Stimulated activated CD8-positive, alpha-beta memory T cell treated with anti-CD3 and anti-CD28 coated beads, Interleukin-7, amount 100 ng/mL, for 4 hours (primary cell): ENCODE measurements around the gene ZNF474.

ENCODE experiments used
- DNase-seq, 2 donors: peaks; one replicate each; pipeline ENCODE4 v3.0.0-alpha.2; 2020; ENCODE audit warnings: low read depth in 2 of 2

The ZNF474 gene

DNA sequence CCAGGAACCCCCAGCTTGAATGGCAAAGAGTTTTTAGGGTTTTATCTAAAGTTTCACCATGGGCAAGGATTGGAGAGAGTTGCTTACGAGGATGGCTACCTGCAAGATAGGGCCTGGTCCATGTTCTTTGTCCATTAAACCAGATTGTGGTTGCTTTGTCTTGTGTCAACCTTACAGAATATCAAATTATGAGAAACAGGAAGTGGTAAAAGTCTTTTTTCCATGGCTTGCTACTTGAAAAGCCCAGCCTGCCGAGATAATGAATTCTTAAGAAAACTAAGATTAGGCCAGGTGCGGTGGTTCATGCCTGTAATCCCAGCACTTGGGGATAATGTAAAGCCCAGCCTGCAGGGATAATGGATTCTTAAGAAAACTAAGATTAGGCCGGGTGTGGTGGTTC is 24.4 kb downstream of the ZNF474 start:
- DNase-seq = no peak

- DNase-seq = no peak
These were observed 25.1 kb downstream of the ZNF474 start for GRCh38 chr5:122154491-122154890.

DNA sequence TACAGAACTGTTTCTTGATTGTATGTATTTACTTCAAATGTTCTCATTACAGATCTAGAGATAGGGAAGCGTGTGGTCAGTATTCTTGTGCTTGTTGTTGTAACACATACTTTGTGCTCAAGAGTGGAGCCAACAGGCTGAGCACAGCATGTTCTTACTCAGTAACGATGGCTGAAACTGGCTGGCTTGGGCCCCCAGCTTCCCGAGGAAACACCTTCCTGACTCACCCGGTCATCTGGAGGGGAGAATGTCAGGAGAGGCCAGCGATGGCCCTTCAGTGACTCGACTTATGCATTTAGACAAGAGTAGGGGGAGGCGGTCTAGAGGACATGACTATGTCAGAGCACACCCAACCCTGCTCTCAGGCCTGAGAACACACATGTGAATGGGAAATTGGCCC is 25.6 kb downstream of the ZNF474 start:
- DNase-seq = no peak

- DNase-seq = no peak
These were observed 26.2 kb downstream of the ZNF474 start for GRCh38 chr5:122155546-122155945.

DNA sequence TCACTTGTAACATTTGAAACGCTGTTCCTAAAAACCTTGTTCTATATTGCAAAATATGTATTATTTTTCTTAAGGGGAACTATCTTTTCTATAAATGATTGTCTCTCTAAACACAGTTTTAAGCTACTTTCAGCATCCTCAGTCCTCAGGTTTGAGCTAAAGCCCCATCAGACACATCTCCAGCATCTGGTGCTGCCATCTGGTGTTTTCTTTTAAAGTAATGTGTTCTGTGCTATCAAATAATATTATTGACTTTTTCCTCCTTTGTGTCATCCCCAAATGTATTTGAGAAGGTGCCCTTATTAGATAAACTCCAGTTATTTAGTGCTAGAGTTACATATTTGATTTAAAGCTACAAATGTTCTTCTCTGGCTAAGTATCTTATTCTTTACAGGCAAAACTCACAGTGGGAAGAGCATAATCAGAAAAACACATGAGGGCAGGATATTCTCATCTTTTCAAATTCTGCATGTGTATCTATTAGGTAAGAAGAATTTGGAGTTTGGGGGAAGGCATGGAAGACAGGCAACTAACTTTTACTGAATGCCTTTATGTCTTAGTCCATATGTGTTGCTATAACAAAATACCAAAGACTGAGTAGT is 27.5 kb downstream of the ZNF474 start:
- no peak for DNase-seq

- DNase-seq = no peak
These were observed 32.8 kb downstream of the ZNF474 start for GRCh38 chr5:122162100-122162638.

- DNase-seq = no peak
These were observed 34.0 kb downstream of the ZNF474 start for GRCh38 chr5:122163121-122164069.

DNA sequence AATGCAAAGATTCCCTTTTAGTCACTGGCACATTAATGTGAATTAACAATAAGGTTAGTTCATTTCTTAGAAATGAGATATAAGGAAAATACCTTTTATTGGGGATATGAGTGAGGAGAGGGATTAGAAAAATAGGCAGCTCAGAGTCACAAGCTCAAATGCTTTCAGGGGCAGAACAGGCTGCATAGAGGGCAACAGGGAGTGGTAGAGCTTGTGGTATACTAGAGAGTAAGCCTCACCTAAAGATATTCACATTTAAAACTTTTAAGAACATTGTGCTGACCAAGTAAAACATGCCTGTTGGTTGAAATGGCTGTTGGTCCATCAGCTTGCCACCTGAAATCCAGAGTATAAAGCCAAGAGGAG is 34.7 kb downstream of the ZNF474 start:
- no peak for DNase-seq

DNA sequence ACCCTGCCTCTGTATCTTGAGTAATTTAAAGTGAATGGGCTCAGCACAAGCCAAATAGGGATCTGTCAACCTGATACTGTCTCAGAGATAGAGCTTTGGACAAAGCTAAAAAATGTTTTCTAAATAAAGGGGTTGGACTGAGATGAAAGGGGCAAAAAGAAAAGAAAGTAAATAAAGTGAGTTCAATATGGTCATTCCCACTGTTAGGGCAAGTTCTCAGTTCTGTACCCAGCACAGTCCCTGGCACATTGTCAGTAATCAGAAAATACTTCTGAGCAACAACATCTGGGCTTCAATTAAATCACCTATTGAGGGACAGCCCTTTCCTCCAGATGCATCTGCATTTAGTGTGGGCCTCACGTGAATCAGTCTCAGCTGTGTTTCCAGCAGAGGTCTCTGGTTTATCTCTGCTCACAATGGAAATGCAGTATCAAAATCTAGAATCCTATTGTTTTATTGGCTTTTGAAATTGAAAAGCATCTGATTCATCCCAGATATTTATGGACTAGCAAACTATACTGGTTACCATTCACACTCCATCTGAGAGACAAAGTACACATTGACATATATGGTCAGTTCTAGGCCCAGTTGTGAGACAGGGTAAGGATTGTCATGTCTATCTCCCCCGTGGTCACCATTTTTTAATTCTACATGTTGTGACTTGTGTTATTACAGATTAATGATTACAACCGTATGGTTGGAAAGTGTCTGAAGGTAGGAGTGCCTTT is 35.6 kb downstream of the ZNF474 start:
- DNase-seq = no peak

DNA sequence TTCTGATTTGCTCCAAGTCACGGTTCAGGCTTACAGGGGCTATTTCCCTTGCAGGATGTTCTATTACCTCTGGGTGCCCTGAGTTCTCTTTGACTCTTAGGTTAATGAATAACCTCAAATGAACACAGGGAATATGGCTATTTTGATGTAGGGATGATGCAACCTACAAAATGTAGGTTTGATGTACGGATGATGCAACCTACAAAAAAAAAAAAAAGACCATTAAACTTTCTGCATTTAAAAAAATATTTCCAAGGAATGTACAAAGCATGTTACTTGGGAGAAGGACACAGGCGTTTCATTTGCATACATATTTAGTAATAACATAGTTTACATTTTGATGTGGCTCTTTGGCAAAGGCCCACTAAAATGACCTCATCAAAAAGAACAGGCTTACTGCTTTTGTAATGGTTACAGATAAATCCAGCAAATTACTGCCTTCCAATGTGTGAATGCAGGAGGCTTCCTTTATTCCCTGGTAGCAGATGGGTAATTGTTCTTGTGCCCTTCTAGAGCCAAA is 36.3 kb downstream of the ZNF474 start:
- DNase-seq = no peak

DNA sequence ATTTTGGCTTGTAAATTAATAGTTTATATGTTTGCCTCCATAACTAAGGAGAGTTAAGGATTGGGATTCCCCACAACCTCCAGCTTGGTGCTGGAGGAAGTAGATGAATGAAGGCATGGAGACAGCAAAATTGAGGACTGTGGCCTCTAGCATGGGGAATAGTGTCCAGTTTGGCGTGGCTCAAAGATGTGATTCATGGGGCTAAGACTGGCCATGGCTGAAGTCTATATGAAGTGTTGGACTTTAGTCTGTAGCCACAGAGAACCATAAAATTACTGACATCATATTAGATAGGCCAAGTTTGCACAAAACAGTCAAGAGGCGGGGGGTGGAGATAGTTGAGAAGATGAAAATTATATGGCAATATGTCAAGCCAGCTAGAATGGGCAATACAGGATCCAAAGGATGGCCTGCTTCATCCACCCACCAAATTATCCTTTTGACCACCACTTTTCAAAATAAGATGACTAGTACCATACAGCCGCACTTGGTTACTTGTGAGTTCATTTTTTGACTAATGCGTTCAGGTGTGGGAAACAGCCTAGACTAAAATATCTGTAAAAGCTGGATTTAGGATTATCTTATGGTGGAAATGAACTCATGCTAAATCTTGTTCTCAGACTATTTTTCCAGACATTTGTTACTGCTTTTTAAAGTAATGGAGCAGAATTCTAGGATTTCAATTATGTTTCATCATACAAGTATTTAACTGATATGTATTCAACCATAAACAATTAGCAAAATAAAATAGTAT is 40.2 kb downstream of the ZNF474 start:
- no peak for DNase-seq

DNA sequence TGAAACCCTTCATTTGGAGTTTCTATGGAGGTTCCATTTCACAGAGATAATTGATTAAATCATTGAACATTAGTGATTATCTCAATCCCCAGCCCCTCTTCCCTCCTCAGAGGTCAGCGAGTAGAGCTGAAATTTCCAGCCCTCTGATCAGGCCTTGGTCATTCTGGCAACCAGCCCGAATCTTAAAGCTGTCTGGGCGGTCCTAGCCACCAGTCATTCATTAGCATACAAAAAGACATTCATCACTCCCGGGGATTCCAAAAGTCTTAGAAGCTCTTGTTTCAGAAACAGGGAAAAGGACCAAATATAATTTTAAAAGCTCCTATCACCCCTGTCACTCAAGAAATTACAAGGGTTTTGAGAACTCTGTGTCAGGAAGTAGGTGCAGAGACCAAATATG is 41.3 kb downstream of the ZNF474 start:
- DNase-seq = no peak

DNA sequence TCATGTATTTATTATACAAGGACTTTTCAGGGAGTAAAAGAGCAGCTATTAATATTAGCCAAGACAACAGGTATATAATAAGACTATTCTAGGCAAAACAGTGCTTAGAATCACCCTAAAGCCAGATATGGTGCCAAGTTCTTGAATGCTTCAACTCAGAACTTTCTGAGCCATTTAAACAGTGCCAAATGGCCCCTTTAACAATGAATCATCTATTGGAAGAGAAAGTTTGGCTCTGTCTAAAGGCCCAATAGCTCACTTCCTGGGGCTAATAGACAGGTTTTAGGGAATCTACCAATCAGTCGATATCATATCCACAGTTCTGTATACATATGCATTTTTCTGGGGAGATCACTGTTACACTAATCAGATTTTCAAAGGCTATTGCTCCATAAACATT is 42.9 kb downstream of the ZNF474 start:
- no peak for DNase-seq

DNA sequence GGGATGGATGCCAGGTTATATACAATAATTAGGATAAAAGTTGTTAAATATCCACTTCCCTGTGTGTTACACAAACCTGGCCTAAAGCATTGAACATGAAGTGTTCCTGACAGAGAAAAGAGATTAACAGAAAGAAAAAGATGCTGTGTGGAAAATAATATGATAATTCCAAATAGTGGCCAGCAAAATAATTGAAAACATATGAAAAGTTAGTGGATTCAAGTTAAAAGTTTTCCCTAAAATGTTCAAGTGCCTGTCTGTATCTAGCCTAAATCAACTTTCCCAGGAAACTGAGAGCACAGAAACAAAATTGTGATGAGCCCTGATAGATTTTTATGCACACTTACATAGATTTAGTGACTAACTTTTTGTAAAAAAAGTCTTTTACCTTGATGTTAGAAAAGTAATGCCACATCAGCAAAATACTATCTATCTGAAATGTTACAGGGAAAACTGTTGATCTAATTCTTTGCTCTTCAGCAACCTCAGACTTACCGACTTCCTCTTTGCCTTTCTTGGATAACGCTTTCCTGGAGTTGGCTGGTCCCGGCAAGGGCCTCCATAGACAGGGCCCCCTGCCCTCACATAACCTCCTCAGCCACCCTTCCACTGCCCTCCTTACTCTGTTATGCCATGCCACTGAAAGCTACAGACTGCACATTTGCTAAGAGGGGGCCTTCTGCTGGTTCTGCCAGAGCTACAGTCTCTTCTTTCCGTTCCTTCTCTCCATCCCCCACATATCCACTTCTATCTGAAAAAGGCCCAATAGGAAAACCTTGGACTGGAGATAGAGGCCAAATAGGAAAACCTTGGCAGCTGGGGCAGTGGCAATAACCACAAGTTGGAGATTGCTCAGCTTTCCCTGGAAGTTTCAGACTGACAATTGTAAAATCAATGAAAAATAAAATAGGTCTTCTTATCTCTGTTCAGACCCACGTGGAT is 44.4 kb downstream of the ZNF474 start:
- DNase-seq = no peak

- no peak for DNase-seq
These were observed 45.7 kb downstream of the ZNF474 start for GRCh38 chr5:122175091-122175490.

DNA sequence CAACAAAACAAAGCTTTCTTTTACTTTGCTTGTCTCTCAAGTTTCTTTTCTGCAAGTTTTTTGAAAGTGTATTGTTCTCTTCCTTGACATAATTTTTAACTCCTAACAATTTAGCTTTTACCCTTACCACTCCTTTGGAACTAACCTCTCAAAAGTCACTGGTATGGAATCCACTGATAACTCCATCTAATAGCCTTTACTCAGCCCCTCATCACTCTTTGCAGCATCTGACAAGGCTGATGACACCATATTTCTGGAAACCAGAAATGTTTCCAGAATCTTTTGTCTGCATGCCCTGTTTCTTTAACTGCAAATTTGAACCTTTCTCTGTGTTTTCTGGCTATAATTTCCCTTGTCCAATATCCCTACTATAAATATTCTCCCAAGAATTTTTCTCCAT is 46.5 kb downstream of the ZNF474 start:
- no peak for DNase-seq

- no peak for DNase-seq
These were observed 47.8 kb downstream of the ZNF474 start for GRCh38 chr5:122177161-122177560.

GRCh38 chr5:122179701-122180100 is 50.4 kb downstream of the ZNF474 start:
- DNase-seq = no peak

GRCh38 chr5:122180146-122180712 is 50.9 kb downstream of the ZNF474 start:
- no peak for DNase-seq
